Activated CD4-positive, alpha-beta T cell treated with anti-CD3 and anti-CD28 coated beads for 36 hours (primary cell): ENCODE results near the gene CEP290. TPM values are rescaled to one million over a fixed set of nuclear protein-coding genes. Genes with fewer than 3 reads are reported as not detected.

Source experiments
- ATAC-seq: fragments of 200-7000 bp; cut with Tn5 transposase; one replicate; pipeline ENCODE4 v1.10.0; 2021; ENCODE audit warnings: mild to moderate bottlenecking, moderate library complexity
- CTCF ChIA-PET: fragments of 350-600 bp; sonication (Branson Sonifier 250); formaldehyde crosslinking; loops from one replicate; lab custom pipeline; 2021; ENCODE audit warnings: antibody characterized with exemption; lab: Charles Lee
- POLR2A ChIA-PET: fragments of 350-600 bp; sonication (Branson Sonifier 250); formaldehyde crosslinking; loops from one replicate; lab custom pipeline; 2021; ENCODE audit warnings: antibody characterized with exemption, inconsistent platforms; lab: Charles Lee
- DNase-seq: peaks from one replicate; pipeline ENCODE4 v3.0.0-alpha.2; 2020
- H3K27ac Mint-ChIP-seq: one replicate; pipeline ENCODE4 v1.8.0; 2021; ENCODE audit warnings: mixed read lengths
- H3K27me3 Mint-ChIP-seq: one replicate; pipeline ENCODE4 v1.8.0; 2021; ENCODE audit warnings: mixed read lengths
- H3K36me3 Mint-ChIP-seq: one replicate; pipeline ENCODE4 v1.8.0; 2021; ENCODE audit warnings: low read depth, mixed read lengths
- H3K4me1 Mint-ChIP-seq: one replicate; pipeline ENCODE4 v1.8.0; 2021; ENCODE audit warnings: mixed read lengths
- H3K4me3 Mint-ChIP-seq: one replicate; pipeline ENCODE4 v1.8.0; 2021; ENCODE audit warnings: mild to moderate bottlenecking, moderate library complexity, mixed read lengths
- H3K9me3 Mint-ChIP-seq: one replicate; pipeline ENCODE4 v1.8.0; 2021; ENCODE audit warnings: low read depth, mixed read lengths
- intact Hi-C, 2 experiments: fragments of 100-400 bp; cut with DNase I in 1 of 2; cut with micrococcal nuclease in 1 of 2; formaldehyde crosslinking; loops; one replicate each; pipeline versions ENCODE4 v1.14.2 to v1.15.1; 2022 to 2024; cut with DNase I, micrococcal nuclease
- total RNA-seq, 2 experiments: library from RNA; stranded (reverse); gene quantifications; one replicate each; pipeline ENCODE4 v1.2.3, GENCODE V29; 2021

Gene CEP290
- total RNA-seq, 2 experiments from 2014 or later = 15.5 to 17.0 TPM

GRCh38 chr12:88093573-88093972, 48.3 kb downstream of the CEP290 start:
- DNase-seq (no peak), ATAC-seq (no peak)
- ChIA-PET CTCF (no interaction called here), POLR2A (no interaction called here)
- Mint-ChIP-seq H3K27ac (no peak overlapping the region), H3K9me3 (no peaks in the 10 kb centered on the region), H3K36me3 (peaks cover 20% of the 10 kb centered on the region), H3K4me3 (no peak overlapping the region), H3K27me3 (no peaks in the 10 kb centered on the region), H3K4me1 (no peaks in the 10 kb centered on the region)
- intact Hi-C loops = no loop called here

- ATAC-seq = no peak
- H3K4me3 Mint-ChIP-seq = no peak overlapping the region
- DNase-seq = no peak
- no peaks in the 10 kb centered on the region for H3K27me3 Mint-ChIP-seq
- no peaks in the 10 kb centered on the region for H3K4me1 Mint-ChIP-seq
- peaks cover 16% of the 10 kb centered on the region for H3K36me3 Mint-ChIP-seq
- POLR2A ChIA-PET = no interaction called here
- no peaks in the 10 kb centered on the region for H3K9me3 Mint-ChIP-seq
- CTCF ChIA-PET = no interaction called here
- H3K27ac Mint-ChIP-seq = no peak overlapping the region
- intact Hi-C loops = no loop called here
Measured at GRCh38 chr12:88092771-88093170, 49.1 kb downstream of the CEP290 start.

GRCh38 chr12:88084210-88084609, 57.7 kb downstream of the CEP290 start:
- H3K27ac Mint-ChIP-seq = peak overlapping the region; percentile 17
- ATAC-seq (no peak), DNase-seq (no peak)
- H3K4me3 Mint-ChIP-seq = no peak overlapping the region
- CTCF ChIA-PET = interaction anchor here (0.5 to 1.1 kb wide), 3 partner anchors 11 to 32 kb away, joined by 3 read pairs; no protein-coding TSS in a partner anchor
- H3K27me3 Mint-ChIP-seq = no peaks in the 10 kb centered on the region
- intact Hi-C loops = no loop called here
- no peaks in the 10 kb centered on the region for H3K4me1 Mint-ChIP-seq
- peaks cover 27% of the 10 kb centered on the region for H3K36me3 Mint-ChIP-seq
- no peaks in the 10 kb centered on the region for H3K9me3 Mint-ChIP-seq
- POLR2A ChIA-PET = no interaction called here

- Mint-ChIP-seq H3K27me3 (no peaks in the 10 kb centered on the region), H3K4me3 (no peak overlapping the region), H3K4me1 (no peaks in the 10 kb centered on the region), H3K9me3 (no peaks in the 10 kb centered on the region), H3K27ac (no peak overlapping the region), H3K36me3 (peaks cover 22% of the 10 kb centered on the region)
- ATAC-seq = no peak
- intact Hi-C loops = no loop called here
- CTCF ChIA-PET = interaction anchor here (0.5 to 1.1 kb wide), 3 partner anchors 10 to 32 kb away, joined by 3 read pairs; no protein-coding TSS in a partner anchor
- DNase-seq = no peak
- POLR2A ChIA-PET = interaction anchor here (0.6 kb wide), 1 partner anchor 23 kb away, joined by 3 read pairs; no protein-coding TSS in a partner anchor
Measured at GRCh38 chr12:88083634-88084033, 58.3 kb downstream of the CEP290 start.

GRCh38 chr12:88081247-88081646, 60.6 kb downstream of the CEP290 start:
- no peak for ATAC-seq
- no peak for DNase-seq
- Mint-ChIP-seq H3K36me3 (peaks cover 25% of the 10 kb centered on the region), H3K27me3 (no peaks in the 10 kb centered on the region), H3K9me3 (no peaks in the 10 kb centered on the region), H3K4me3 (no peak overlapping the region), H3K4me1 (no peaks in the 10 kb centered on the region), H3K27ac (no peak overlapping the region)
- ChIA-PET CTCF (no interaction called here), POLR2A (no interaction called here)
- intact Hi-C loops = no loop called here

GRCh38 chr12:88067301-88067700, 74.6 kb downstream of the CEP290 start:
- peaks cover 25% of the 10 kb centered on the region for H3K36me3 Mint-ChIP-seq
- POLR2A ChIA-PET = no interaction called here
- CTCF ChIA-PET = interaction anchor here (0.6 to 1.1 kb wide), 4 partner anchors 9 to 970 kb away, joined by 3 to 4 read pairs (median 4); no protein-coding TSS in a partner anchor
- DNase-seq (no peak), ATAC-seq (no peak)
- H3K4me1 Mint-ChIP-seq = peaks cover 9% of the 10 kb centered on the region
- H3K9me3 Mint-ChIP-seq = no peaks in the 10 kb centered on the region
- no peak overlapping the region for H3K27ac Mint-ChIP-seq
- intact Hi-C loops = no loop called here
- H3K4me3 Mint-ChIP-seq = no peak overlapping the region
- no peaks in the 10 kb centered on the region for H3K27me3 Mint-ChIP-seq

GRCh38 chr12:88063375-88063774, 78.5 kb downstream of the CEP290 start:
- peaks cover 8% of the 10 kb centered on the region for H3K4me1 Mint-ChIP-seq
- no peak overlapping the region for H3K27ac Mint-ChIP-seq
- ChIA-PET POLR2A (no interaction called here), CTCF (no interaction called here)
- ATAC-seq = no peak
- no peak for DNase-seq
- H3K36me3 Mint-ChIP-seq = peaks cover 10% of the 10 kb centered on the region
- intact Hi-C loops = no loop called here
- H3K4me3 Mint-ChIP-seq = no peak overlapping the region
- no peaks in the 10 kb centered on the region for H3K27me3 Mint-ChIP-seq
- no peaks in the 10 kb centered on the region for H3K9me3 Mint-ChIP-seq

GRCh38 chr12:88062474-88062873, 79.4 kb downstream of the CEP290 start:
- no peak overlapping the region for H3K27ac Mint-ChIP-seq
- peaks cover 8% of the 10 kb centered on the region for H3K4me1 Mint-ChIP-seq
- intact Hi-C loops = no loop called here
- H3K27me3 Mint-ChIP-seq = no peaks in the 10 kb centered on the region
- H3K4me3 Mint-ChIP-seq = no peak overlapping the region
- H3K9me3 Mint-ChIP-seq = no peaks in the 10 kb centered on the region
- H3K36me3 Mint-ChIP-seq = peaks cover 18% of the 10 kb centered on the region
- DNase-seq = no peak
- CTCF ChIA-PET = no interaction called here
- POLR2A ChIA-PET = no interaction called here
- ATAC-seq = no peak

GRCh38 chr12:88058719-88059077, 83.2 kb downstream of the CEP290 start:
- DNase-seq = no peak
- H3K27ac Mint-ChIP-seq = no peak overlapping the region
- POLR2A ChIA-PET = no interaction called here

GRCh38 chr12:88057994-88058718, 83.7 kb downstream of the CEP290 start:
- Mint-ChIP-seq H3K4me1 (peaks cover 5% of the 10 kb centered on the region), H3K36me3 (peaks cover 24% of the 10 kb centered on the region), H3K9me3 (no peaks in the 10 kb centered on the region), H3K27ac (no peak overlapping the region), H3K4me3 (no peak overlapping the region), H3K27me3 (no peaks in the 10 kb centered on the region)
- CTCF ChIA-PET = no interaction called here
- no peak for DNase-seq
- POLR2A ChIA-PET = no interaction called here
- ATAC-seq = no peak
- intact Hi-C loops = no loop called here

More at GRCh38 chr12:88058719-88059077, 83.2 kb downstream of the CEP290 start:
- Mint-ChIP-seq H3K36me3 (peaks cover 28% of the 10 kb centered on the region), H3K4me1 (peaks cover 8% of the 10 kb centered on the region), H3K9me3 (no peaks in the 10 kb centered on the region), H3K27me3 (no peaks in the 10 kb centered on the region), H3K4me3 (no peak overlapping the region)
- CTCF ChIA-PET = no interaction called here
- ATAC-seq = no peak
- intact Hi-C loops = no loop called here

- H3K4me3 Mint-ChIP-seq = no peak overlapping the region
- DNase-seq (no peak), ATAC-seq (no peak)
- H3K36me3 Mint-ChIP-seq = peaks cover 23% of the 10 kb centered on the region
- H3K27me3 Mint-ChIP-seq = no peaks in the 10 kb centered on the region
- no peaks in the 10 kb centered on the region for H3K4me1 Mint-ChIP-seq
- intact Hi-C loops = no loop called here
- POLR2A ChIA-PET = no interaction called here
- no peaks in the 10 kb centered on the region for H3K9me3 Mint-ChIP-seq
- no peak overlapping the region for H3K27ac Mint-ChIP-seq
- CTCF ChIA-PET = interaction anchor here (1.1 kb wide), 1 partner anchor 10 kb away, joined by 4 read pairs; no protein-coding TSS in a partner anchor
Measured at GRCh38 chr12:88056571-88056970, 85.3 kb downstream of the CEP290 start.

- ChIA-PET POLR2A (no interaction called here), CTCF (interaction anchor here (1.0 kb wide), 1 partner anchor 15 kb away, joined by 3 read pairs; no protein-coding TSS in a partner anchor)
- Mint-ChIP-seq H3K27ac (no peak overlapping the region), H3K27me3 (no peaks in the 10 kb centered on the region), H3K36me3 (peaks cover 23% of the 10 kb centered on the region), H3K9me3 (no peaks in the 10 kb centered on the region), H3K4me3 (no peak overlapping the region), H3K4me1 (no peaks in the 10 kb centered on the region)
- intact Hi-C loops = no loop called here
- ATAC-seq (no peak), DNase-seq (peak; percentile 46)
Measured at GRCh38 chr12:88052686-88053085, 89.2 kb downstream of the CEP290 start.
